Mucosa of rectum (tissue), 2 donors: ENCODE measurements around the gene HEMK1.

Experiments
- H3K27ac ChIP-seq, 2 donors: one replicate each; pipeline ENCODE4 v1.7.0; 2013; ENCODE audit warnings: inconsistent platforms in 2 of 2, low read depth in 2 of 2, low read length in 2 of 2
- H3K27me3 ChIP-seq, 2 donors: one replicate each; pipeline ENCODE4 v1.7.0; 2013; ENCODE audit warnings: low read length in 2 of 2; ENCODE audit not compliant: control insufficient read depth in 2 of 2, insufficient read depth in 2 of 2
- H3K36me3 ChIP-seq, 2 donors: one replicate each; pipeline ENCODE4 v1.7.0; 2013; ENCODE audit warnings: low read length in 2 of 2; ENCODE audit not compliant: control insufficient read depth in 2 of 2, insufficient read depth in 2 of 2
- H3K4me1 ChIP-seq, 2 donors: one replicate each; pipeline ENCODE4 v1.7.0; 2013; ENCODE audit warnings: low read length in 2 of 2, mild to moderate bottlenecking in 1 of 2; ENCODE audit not compliant: control insufficient read depth in 2 of 2, insufficient read depth in 2 of 2
- H3K4me3 ChIP-seq, 2 donors: one replicate each; pipeline ENCODE4 v1.7.0; 2013; ENCODE audit warnings: low read length in 2 of 2
- H3K9ac ChIP-seq, 2 donors: one replicate each; pipeline ENCODE4 v1.7.0; 2013; ENCODE audit warnings: low read length in 2 of 2, low read depth in 1 of 2, mild to moderate bottlenecking in 1 of 2
- H3K9me3 ChIP-seq, 2 donors: one replicate each; pipeline ENCODE4 v1.7.0; 2013; ENCODE audit warnings: low read length in 2 of 2; ENCODE audit not compliant: control insufficient read depth in 2 of 2
- donor health status: healthy.
- donor health status: Normal muscosa, but diverticular disease.

Gene HEMK1, protein sequence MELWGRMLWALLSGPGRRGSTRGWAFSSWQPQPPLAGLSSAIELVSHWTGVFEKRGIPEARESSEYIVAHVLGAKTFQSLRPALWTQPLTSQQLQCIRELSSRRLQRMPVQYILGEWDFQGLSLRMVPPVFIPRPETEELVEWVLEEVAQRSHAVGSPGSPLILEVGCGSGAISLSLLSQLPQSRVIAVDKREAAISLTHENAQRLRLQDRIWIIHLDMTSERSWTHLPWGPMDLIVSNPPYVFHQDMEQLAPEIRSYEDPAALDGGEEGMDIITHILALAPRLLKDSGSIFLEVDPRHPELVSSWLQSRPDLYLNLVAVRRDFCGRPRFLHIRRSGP

DNA sequence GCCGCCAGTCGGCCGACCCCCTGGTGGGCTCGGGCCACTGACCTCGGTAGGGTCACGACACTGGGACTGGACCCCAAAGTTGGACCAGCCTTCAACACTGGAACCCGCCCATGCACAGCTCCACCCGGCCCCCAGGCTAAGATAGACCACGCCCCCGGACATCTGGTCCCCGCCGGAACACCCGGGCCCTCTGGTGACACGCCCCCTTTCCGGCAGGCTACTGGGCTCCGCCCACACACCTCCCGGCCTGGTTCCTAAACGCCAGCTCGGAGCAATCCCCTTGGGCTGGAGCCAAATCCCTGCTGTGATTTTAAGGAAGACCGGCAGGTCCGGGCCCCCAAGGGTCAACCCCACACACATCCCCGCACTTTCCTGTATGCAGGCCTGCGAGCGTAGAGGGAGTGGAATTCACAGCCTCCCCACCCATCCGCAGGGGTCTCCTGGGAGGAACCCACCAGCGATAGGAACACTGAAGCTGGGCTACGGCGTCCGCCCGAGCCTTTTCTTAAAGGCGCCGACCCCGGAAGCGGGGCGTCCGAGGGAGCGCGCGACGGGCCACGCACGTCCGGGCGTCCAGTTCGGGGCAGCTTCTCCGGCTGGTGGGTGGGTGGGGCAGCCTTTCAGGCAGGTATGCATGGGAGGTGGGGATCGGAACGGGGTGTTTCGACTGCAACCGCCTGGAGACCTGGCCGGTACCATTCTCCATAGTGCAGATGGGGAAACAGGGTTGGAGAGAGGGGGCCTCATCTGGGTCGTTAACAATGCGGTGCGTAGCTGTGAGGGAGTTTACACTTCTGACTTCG is at the start of gene HEMK1:
HEMK1 (plus strand) TSS at position 576 of the 803 bp plus-strand sequence. CDS start 1,583 bp downstream, outside the sequence.
- peaks cover 22 to 26% of the 10 kb centered on the region in 2 donors for H3K4me1 ChIP-seq
- peak within 1 kb of the TSS; percentile 86 to 99 for H3K4me3 ChIP-seq
- H3K27me3 ChIP-seq: no peaks in the 10 kb centered on the region
- H3K36me3 ChIP-seq: peaks cover 5 to 6% of the 10 kb centered on the region in 2 donors
- H3K9ac ChIP-seq: peak within 1 kb of the TSS; percentile 94 to 99
- peak within 1 kb of the TSS; percentile 92 to 95 for H3K27ac ChIP-seq
- H3K9me3 ChIP-seq: no peaks in the 10 kb centered on the region

DNA sequence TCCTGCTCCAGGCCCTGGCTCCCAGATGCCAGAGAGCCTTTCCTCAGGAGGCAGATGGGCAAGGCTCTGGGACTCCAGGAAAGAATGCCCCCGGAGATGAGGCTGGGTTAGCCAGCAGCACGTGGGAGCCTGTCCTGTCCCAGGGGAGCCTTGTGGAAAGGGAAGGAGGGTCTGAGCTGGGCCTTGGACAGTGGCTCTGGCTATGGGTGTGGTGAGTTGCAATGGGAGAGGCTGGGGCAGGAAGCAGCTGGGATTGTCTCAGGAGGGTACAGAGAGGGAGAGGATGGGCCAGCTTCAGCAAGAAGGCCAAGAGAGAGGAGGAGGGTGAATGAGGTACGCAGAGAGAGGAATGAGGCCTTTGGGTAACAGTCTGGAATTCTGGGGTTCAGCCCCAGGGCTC is 48.5 kb upstream of the HEMK1 start:
- Histone ChIP-seq H3K27me3 (no peaks in the 10 kb centered on the region), H3K36me3 (no peaks in the 10 kb centered on the region), H3K27ac (no peak overlapping the region), H3K4me3 (no peak overlapping the region), H3K4me1 (peaks cover 4% of the 10 kb centered on the region in 2 donors), H3K9me3 (no peaks in the 10 kb centered on the region), H3K9ac (no peak overlapping the region)

DNA sequence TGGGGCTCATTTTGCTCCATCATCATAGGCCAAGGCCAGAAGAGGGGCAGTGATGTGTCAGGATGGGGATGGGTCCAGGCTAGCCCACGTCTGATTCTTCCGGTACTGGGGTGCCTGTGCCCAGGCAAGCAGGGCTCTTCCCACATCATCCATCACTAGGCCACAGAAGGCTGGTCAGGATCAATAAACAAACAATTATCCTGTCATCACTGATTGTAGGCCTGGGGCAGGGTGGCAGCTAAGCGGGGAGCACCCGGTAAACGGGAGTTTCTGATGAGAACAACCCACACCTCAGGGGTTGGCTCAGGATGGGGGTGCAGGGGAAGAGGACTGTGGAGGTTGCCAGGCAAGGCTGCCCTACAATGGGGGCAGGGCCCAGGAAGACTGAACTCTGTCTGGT is 47.8 kb upstream of the HEMK1 start:
- Histone ChIP-seq H3K36me3 (no peaks in the 10 kb centered on the region), H3K4me3 (no peak overlapping the region), H3K27me3 (no peaks in the 10 kb centered on the region), H3K9ac (no peak overlapping the region), H3K4me1 (no peaks in the 10 kb centered on the region), H3K9me3 (no peaks in the 10 kb centered on the region), H3K27ac (no peak overlapping the region)

DNA sequence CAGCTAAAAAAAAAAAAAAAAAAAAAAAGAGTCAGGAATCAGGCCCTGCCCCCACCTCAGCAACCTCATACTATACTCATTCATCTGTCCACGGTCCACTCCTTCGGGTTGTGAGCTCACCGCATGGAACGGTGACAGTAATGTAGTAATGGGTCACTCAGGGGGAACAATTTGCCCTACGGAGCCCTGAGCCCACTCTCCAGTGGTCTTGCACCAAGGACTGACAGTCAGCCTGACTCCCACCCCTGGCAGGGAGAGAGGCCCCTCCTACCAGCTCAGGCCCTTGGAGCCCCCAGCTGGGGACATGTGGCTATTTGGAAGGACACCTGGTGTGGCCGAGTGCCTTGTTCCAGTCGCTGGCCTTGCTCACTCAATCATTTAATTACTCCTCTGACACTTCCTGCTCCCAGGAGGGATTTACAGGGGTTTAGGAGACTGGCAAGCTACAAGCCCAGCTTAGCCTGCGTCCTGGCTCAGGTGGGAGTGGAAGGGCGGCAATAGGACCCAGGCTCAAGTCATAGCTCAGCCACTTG is 46.0 kb upstream of the HEMK1 start:
- H3K9me3 ChIP-seq: no peaks in the 10 kb centered on the region
- H3K4me3 ChIP-seq: no peak overlapping the region
- H3K27ac ChIP-seq: no peak overlapping the region
- H3K4me1 ChIP-seq: no peaks in the 10 kb centered on the region
- no peaks in the 10 kb centered on the region for H3K36me3 ChIP-seq
- H3K9ac ChIP-seq: no peak overlapping the region
- H3K27me3 ChIP-seq: no peaks in the 10 kb centered on the region

- Histone ChIP-seq H3K27me3 (peaks cover 2 to 4% of the 10 kb centered on the region in 2 donors), H3K4me3 (no peak overlapping the region), H3K36me3 (no peaks in the 10 kb centered on the region), H3K9ac (no peak overlapping the region), H3K4me1 (no peaks in the 10 kb centered on the region), H3K9me3 (no peaks in the 10 kb centered on the region), H3K27ac (no peak overlapping the region)
These were observed 44.6 kb upstream of the HEMK1 start for GRCh38 chr3:50524746-50525145.

DNA sequence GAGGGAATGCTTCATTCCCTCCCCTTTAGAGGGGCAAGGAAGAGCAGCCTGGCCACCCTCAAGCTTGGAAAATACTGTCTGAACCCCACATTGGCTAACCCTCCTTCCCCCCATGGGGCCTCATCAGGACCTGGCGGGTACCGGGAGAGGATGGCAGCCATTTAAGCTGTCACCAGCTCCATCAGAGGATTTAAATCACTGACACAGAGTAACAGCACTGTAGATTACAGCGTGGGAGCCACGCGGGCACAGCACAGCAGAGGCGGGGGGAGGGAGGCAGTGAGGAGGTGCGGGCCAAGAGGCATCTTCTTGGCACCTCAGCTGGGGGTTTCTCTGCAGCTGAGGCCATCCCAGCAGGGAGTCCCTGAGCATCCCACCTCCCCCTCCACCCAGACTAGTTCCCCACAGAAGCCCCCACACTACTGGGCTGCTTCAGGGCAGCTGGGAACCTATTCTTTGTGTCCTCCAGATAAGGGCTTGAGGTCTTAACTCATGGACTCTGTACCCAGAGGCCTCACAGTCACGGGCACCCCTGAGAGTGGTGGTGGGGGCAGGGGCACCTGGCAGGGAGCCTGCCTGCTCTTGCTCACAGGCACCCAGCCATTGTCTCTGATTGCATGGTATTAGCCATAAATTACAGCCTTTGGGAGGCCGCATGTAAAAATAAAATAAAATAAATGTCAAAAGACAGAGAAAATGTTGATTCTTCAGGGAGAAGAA is 44.0 kb upstream of the HEMK1 start:
- peaks cover 5 to 6% of the 10 kb centered on the region in 2 donors for H3K27me3 ChIP-seq
- no peaks in the 10 kb centered on the region for H3K36me3 ChIP-seq
- no peak overlapping the region for H3K4me3 ChIP-seq

DNA sequence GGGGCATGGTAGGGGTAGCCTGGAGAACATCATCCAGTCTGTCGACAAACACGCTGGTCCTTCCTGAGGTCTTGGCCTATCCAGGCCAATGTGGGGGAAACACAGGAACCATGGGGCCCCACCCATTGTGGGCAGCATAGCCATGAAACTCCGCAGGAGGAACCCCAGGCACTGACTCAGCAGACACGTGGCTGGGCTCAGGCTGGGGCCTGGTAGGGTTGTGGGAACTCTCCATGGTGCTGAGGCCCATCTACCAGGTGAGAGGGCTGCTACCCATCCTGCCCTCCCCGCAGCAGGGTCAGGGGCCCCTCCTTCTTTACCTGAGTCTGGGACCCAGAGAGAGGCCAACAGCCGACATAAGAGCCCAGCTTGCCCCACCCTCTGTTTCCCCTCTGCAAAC is 43.3 kb upstream of the HEMK1 start:
- H3K27ac ChIP-seq: no peak overlapping the region
- H3K9ac ChIP-seq: no peak overlapping the region
- no peaks in the 10 kb centered on the region for H3K36me3 ChIP-seq
- H3K4me1 ChIP-seq: no peaks in the 10 kb centered on the region
- H3K27me3 ChIP-seq: peaks cover 6 to 9% of the 10 kb centered on the region in 2 donors
- H3K4me3 ChIP-seq: no peak overlapping the region
- no peaks in the 10 kb centered on the region for H3K9me3 ChIP-seq

More for the DNA sequence above, 44.0 kb upstream of the HEMK1 start:
- no peaks in the 10 kb centered on the region for H3K9me3 ChIP-seq
- no peak overlapping the region for H3K27ac ChIP-seq
- H3K4me1 ChIP-seq: no peaks in the 10 kb centered on the region
- no peak overlapping the region for H3K9ac ChIP-seq

DNA sequence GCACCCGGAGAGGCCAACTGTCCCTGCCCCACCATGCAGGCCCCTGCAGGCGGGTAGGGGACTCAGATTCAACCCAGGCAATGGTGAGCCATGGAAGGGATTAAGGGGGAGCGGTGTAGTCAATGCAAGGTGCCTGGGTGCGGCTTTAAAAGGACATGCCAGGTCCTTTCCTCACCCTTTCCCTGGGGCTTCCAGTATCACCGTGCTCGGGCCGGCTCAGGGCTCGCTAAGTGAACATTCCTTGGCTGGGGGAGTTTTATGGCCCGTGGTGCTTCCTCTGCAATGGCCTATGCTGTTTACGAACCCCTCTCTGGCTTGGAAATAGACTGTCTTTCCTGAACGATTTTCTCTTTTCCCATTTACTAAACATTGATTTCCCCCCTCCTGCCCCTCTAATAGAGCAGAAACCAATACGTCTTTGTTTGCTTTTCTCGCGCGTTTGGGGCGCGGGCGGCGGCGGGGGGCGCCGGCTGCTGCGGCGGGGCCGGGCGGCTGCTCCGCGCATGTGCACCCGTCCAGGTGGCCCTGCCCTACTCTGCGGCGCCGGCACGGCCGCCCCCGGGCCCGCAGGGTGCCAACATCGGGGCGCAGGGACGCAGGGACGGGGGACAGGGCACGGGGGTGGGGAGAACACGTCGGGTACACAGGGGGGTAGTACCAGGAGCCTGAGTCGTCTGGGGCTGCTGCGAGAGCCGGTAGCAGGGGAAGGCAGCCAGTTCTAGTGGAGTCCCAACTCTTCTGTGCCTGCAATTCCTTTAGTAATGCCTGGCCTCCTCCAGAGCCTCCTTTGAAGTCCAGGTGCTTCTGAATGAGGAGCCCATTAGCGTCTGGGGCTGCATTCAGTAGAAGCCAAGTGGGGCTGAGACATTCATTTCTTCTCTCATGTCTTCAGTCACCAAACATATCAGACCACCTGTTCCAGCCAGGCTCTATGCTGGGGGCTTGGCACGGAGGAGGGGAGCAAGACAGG is 39.0 kb upstream of the HEMK1 start:
- Histone ChIP-seq H3K27ac (no peak overlapping the region), H3K9ac (no peak overlapping the region), H3K27me3 (peaks cover 9 to 12% of the 10 kb centered on the region in 2 donors), H3K4me1 (no peaks in the 10 kb centered on the region), H3K36me3 (no peaks in the 10 kb centered on the region), H3K4me3 (no peak overlapping the region), H3K9me3 (no peaks in the 10 kb centered on the region)

DNA sequence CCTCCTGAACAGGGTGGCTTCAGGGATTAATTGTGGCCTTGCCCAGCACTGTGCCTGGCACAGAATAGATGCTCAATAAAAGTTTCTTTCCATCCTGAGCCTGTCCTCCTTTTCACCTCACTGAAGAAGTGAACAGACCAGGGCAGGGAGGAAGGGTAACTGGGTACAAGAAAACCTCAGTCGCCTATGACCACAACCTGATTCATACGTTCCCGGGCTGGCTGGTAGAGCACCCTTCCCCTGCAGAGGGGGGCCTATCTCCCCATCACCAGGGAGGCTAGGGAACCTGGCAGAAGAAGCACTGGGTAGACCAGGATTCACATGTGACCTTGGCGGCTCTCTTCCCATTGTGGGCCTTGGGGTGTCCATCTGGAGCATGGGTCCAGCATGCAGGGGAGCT is 38.1 kb upstream of the HEMK1 start:
- Histone ChIP-seq H3K27ac (no peak overlapping the region), H3K9ac (no peak overlapping the region), H3K9me3 (no peaks in the 10 kb centered on the region), H3K4me3 (no peak overlapping the region), H3K4me1 (no peaks in the 10 kb centered on the region), H3K36me3 (no peaks in the 10 kb centered on the region), H3K27me3 (peaks cover 9 to 12% of the 10 kb centered on the region in 2 donors)
